HUDEP-2 (cell line): Measurements from ENCODE around the gene PRKD1.

Source experiments
- DNase-seq, 76 experiments: peaks; one replicate each; lab custom pipeline; 2025; ENCODE audit not compliant: unreplicated experiment in 76 of 76; lab: John Stamatoyannopoulos, UW

The PRKD1 gene

DNA sequence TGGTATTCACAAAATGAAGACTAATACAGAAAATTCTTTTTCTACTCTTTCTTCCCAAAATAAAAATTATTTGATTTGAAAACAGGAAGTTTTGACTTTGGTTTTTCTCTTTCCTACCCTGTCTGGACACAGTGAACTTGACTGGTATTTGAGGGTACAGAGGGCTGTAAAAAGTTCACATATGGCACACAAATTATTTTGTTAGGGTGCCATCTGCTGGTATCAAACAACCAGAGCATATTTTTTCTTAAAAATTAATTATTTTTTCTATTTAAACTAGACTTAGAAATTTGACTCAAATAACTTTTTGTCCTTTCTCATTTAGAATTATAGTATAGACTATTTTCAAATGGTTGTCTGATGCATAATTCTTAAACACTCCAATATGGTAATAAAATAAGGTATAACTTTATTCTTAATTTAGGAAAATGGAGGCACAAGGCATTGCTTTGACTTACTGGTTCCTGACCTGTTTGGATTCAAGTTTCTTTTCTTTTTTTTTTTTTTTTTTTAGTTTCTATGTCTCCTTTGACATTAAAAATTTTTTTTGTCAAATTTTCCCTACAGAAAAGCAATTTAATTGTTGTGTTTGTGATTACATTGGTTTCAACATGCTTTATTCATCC, 390.6 kb downstream of the PRKD1 start:
- peak in 1 of 76 experiments; percentile 3 for DNase-seq

DNA sequence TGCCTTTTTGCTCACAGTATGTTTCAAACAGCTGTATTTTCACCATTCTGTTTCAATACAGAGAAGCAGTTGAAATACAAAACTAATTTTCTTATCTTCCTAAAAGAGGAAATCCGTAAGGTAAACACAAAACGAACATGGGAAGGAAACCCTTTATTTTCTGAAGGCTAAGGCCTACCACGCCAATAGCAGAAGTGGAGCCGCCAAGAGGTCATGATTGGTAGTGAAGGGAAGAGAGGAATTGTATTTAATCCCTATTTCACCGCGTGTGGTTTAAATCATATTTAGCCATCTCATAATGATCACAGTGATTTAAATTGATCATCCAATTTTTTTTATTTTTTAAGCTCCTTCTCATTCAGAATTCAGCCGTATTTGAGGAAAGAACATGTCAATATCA, 398.2 kb downstream of the PRKD1 start:
- no peak for DNase-seq

- DNase-seq, result no peak
Observed at GRCh38 chr14:29528889-29529288, 398.8 kb downstream of the PRKD1 start.

GRCh38 chr14:29527286-29527685, 400.4 kb downstream of the PRKD1 start:
- DNase-seq, result no peak
